H9 (cell line): Measurements from ENCODE around the gene SLC9A7. TPM values are rescaled to one million over a fixed set of nuclear protein-coding genes. Genes with fewer than 3 reads are reported as not detected.

Experiments used
- DNase-seq: peaks from one replicate; pipeline ENCODE4 v3.0.0-alpha.2; 2017
- H2AFZ ChIP-seq: one replicate; pipeline ENCODE4 v1.6.1; 2013; ENCODE audit warnings: mild to moderate bottlenecking, low read length, control low read depth, moderate library complexity
- H2AK5ac ChIP-seq: 2 replicates; pipeline ENCODE4 v1.6.1; 2013; ENCODE audit warnings: low read length, control low read depth, mixed read lengths; ENCODE audit not compliant: insufficient read length
- H2BK120ac ChIP-seq: one replicate; pipeline ENCODE4 v1.6.1; 2013; ENCODE audit warnings: low read depth, mild to moderate bottlenecking, low read length, control low read depth, inconsistent platforms; ENCODE audit not compliant: poor library complexity, severe bottlenecking
- H2BK12ac ChIP-seq: 2 replicates; pipeline ENCODE4 v1.6.1; 2013; ENCODE audit warnings: low read length, control low read depth, mixed read lengths, low read depth; ENCODE audit not compliant: insufficient read length
- H2BK15ac ChIP-seq: 2 replicates; pipeline ENCODE4 v1.6.1; 2013; ENCODE audit warnings: low read depth, low read length, control low read depth
- H2BK20ac ChIP-seq: one replicate; pipeline ENCODE4 v1.6.1; 2013; ENCODE audit warnings: low read depth, mild to moderate bottlenecking, low read length, control low read depth, inconsistent platforms; ENCODE audit not compliant: poor library complexity, severe bottlenecking
- H2BK5ac ChIP-seq: 2 replicates; pipeline ENCODE4 v1.6.1; 2013; ENCODE audit warnings: low read length, control low read depth, mixed read lengths; ENCODE audit not compliant: insufficient read length
- H3K14ac ChIP-seq: 2 replicates; pipeline ENCODE4 v1.6.1; 2013; ENCODE audit warnings: low read length, control low read depth; ENCODE audit not compliant: insufficient read depth
- H3K18ac ChIP-seq: 2 replicates; pipeline ENCODE4 v1.6.1; 2013; ENCODE audit warnings: low read depth, mild to moderate bottlenecking, mixed read lengths, low read length, control low read depth; ENCODE audit not compliant: insufficient read length
- H3K23ac ChIP-seq: 2 replicates; pipeline ENCODE4 v1.6.1; 2013; ENCODE audit warnings: low read length, control low read depth, mixed read lengths, low read depth; ENCODE audit not compliant: insufficient read length
- H3K23me2 ChIP-seq: 2 replicates; pipeline ENCODE4 v1.6.1; 2013; ENCODE audit warnings: low read depth, mild to moderate bottlenecking, mixed read lengths, low read length, control low read depth; ENCODE audit not compliant: insufficient read length, poor library complexity, severe bottlenecking
- H3K27ac ChIP-seq: 2 replicates; pipeline ENCODE4 v1.5.1; 2013; ENCODE audit warnings: low read length, control low read depth, mixed read lengths, low read depth; ENCODE audit not compliant: insufficient read length
- H3K27me3 ChIP-seq: 2 replicates; pipeline ENCODE4 v1.6.1; 2013; ENCODE audit warnings: low read length, control low read depth, inconsistent platforms; ENCODE audit not compliant: insufficient read depth
- H3K4ac ChIP-seq: 2 replicates; pipeline ENCODE4 v1.6.1; 2013; ENCODE audit warnings: low read depth, mild to moderate bottlenecking, control low read depth, inconsistent platforms, low read length, moderate library complexity
- H3K4me1 ChIP-seq: 2 replicates; pipeline ENCODE4 v1.6.1; 2013; ENCODE audit warnings: low read length, control low read depth, inconsistent platforms; ENCODE audit not compliant: insufficient read depth
- H3K4me2 ChIP-seq: 2 replicates; pipeline ENCODE4 v1.6.1; 2013; ENCODE audit warnings: low read length, control low read depth, mixed read lengths; ENCODE audit not compliant: insufficient read length, insufficient read depth
- H3K56ac ChIP-seq: 2 replicates; pipeline ENCODE4 v1.6.1; 2013; ENCODE audit warnings: low read depth, mild to moderate bottlenecking, mixed read lengths, low read length, control low read depth; ENCODE audit not compliant: insufficient read length
- H3K79me1 ChIP-seq: 2 replicates; pipeline ENCODE4 v1.6.1; 2013; ENCODE audit warnings: low read depth, mild to moderate bottlenecking, moderate library complexity, low read length, control low read depth, inconsistent platforms; ENCODE audit not compliant: insufficient read depth, poor library complexity, severe bottlenecking
- H3K79me2 ChIP-seq: 2 replicates; pipeline ENCODE4 v1.6.1; 2013; ENCODE audit warnings: low read length, control low read depth, inconsistent platforms; ENCODE audit not compliant: insufficient read depth
- H3K9ac ChIP-seq: 2 replicates; pipeline ENCODE4 v1.6.1; 2013; ENCODE audit warnings: low read length, control low read depth, mixed read lengths; ENCODE audit not compliant: insufficient read length; ENCODE audit errors: extremely low read depth
- H3K9me3 ChIP-seq: one replicate; pipeline ENCODE4 v1.6.1; 2013; ENCODE audit warnings: low read depth, low read length, inconsistent platforms; ENCODE audit not compliant: control insufficient read depth
- H3T11ph ChIP-seq: one replicate; pipeline ENCODE4 v1.6.1; 2013; ENCODE audit warnings: mild to moderate bottlenecking, low read length, control low read depth, inconsistent platforms
- H4K20me1 ChIP-seq: one replicate; pipeline ENCODE4 v1.6.1; 2013; ENCODE audit not compliant: control insufficient read depth, insufficient read length, insufficient read depth
- H4K5ac ChIP-seq: 2 replicates; pipeline ENCODE4 v1.6.1; 2013; ENCODE audit warnings: low read depth, mild to moderate bottlenecking, mixed read lengths, low read length, control low read depth; ENCODE audit not compliant: insufficient read length
- H4K8ac ChIP-seq: replicated peaks from 2 replicates; pipeline ENCODE4 v1.6.1; 2013; ENCODE audit warnings: low read length, control low read depth, mixed read lengths, low read depth; ENCODE audit not compliant: insufficient read length
- H4K91ac ChIP-seq: 2 replicates; pipeline ENCODE4 v1.6.1; 2013; ENCODE audit warnings: low read depth, mild to moderate bottlenecking, moderate library complexity, mixed read lengths, low read length, control low read depth; ENCODE audit not compliant: insufficient read length
- H3K27ac Mint-ChIP-seq, 3 experiments: 2 replicates in 2 of 3; 3 replicates in 1 of 3; pipeline ENCODE4 v1.8.0; 2020 to 2021; ENCODE audit warnings: mixed read lengths in 3 of 3, mild to moderate bottlenecking in 1 of 3, moderate library complexity in 1 of 3
- H3K27me3 Mint-ChIP-seq: 2 replicates; pipeline ENCODE4 v1.8.0; 2021; ENCODE audit warnings: low read depth, mild to moderate bottlenecking, moderate library complexity, mixed read lengths
- H3K36me3 Mint-ChIP-seq, 3 experiments: 2 replicates in 2 of 3; 3 replicates in 1 of 3; pipeline ENCODE4 v1.8.0; 2020 to 2021; ENCODE audit warnings: low read depth in 3 of 3, mixed read lengths in 3 of 3; ENCODE audit not compliant: insufficient read depth in 1 of 3
- H3K4me1 Mint-ChIP-seq, 2 experiments: 2 replicates each; pipeline ENCODE4 v1.8.0; 2020; ENCODE audit warnings: mixed read lengths in 2 of 2
- H3K4me3 Mint-ChIP-seq, 2 experiments: 2 replicates in 1 of 2; 3 replicates in 1 of 2; pipeline ENCODE4 v1.8.0; 2020 to 2021; ENCODE audit warnings: mild to moderate bottlenecking in 2 of 2, mixed read lengths in 2 of 2, moderate library complexity in 1 of 2
- H3K9me3 Mint-ChIP-seq, 2 experiments: 2 replicates in 1 of 2; 3 replicates in 1 of 2; pipeline ENCODE4 v1.8.0; 2020; ENCODE audit warnings: mild to moderate bottlenecking in 2 of 2, mixed read lengths in 2 of 2, moderate library complexity in 1 of 2
- WGBS: extraction: QIAGEN DNeasy Blood & Tissue Kit; methylation state at CpG from one replicate; pipeline ENCODE4 v1.1.7; 2013; ENCODE audit warnings: missing lambda C conversion rate, low lambda C conversion rate, mixed read lengths; ENCODE audit not compliant: insufficient read length; ENCODE audit errors: extremely low coverage; 5-methylcytosine and 5-hydroxymethylcytosine counted together
- total RNA-seq: library from RNA; stranded (reverse); gene quantifications from 2 replicates; pipeline ENCODE4 v1.2.1, GENCODE V29; 2021
- TF ChIP-seq, protein P1 (sequence below): fragments of 200-600 bp; sonication (generic); conservative IDR thresholded peaks from 3 replicates; pipeline ENCODE4 v1.8.0; 2021; ENCODE audit warnings: antibody characterized with exemption, mild to moderate bottlenecking

The SLC9A7 gene
- total RNA-seq, 1 experiment from 2014 or later: 5.9 TPM

- no peaks in the 10 kb centered on the region for H3K27me3 Mint-ChIP-seq
- H4K91ac ChIP-seq: no peak overlapping the region
- H2BK120ac ChIP-seq: no peak overlapping the region
- no peak overlapping the region for H4K5ac ChIP-seq
- H3K4me1 Mint-ChIP-seq: peaks cover 3 to 19% of the 10 kb centered on the region in 2 experiments
- no peak overlapping the region for H3K14ac ChIP-seq
- no peak overlapping the region for H2BK15ac ChIP-seq
- peaks cover 17% of the 10 kb centered on the region for H3K9me3 ChIP-seq
- H3K4me2 ChIP-seq: no peak overlapping the region
- H3K4me3 Mint-ChIP-seq: no peak overlapping the region
- H2BK12ac ChIP-seq: no peak overlapping the region
- no peak overlapping the region; a peak in 3 of 7 replicates for H3K27ac Mint-ChIP-seq
- no peak overlapping the region for H2BK20ac ChIP-seq
- no peak overlapping the region for H3K23ac ChIP-seq
- no peaks in the 10 kb centered on the region for H3K79me1 ChIP-seq
- no peak overlapping the region for H3K9ac ChIP-seq
- H3K4me1 ChIP-seq: no peaks in the 10 kb centered on the region
- H2AFZ ChIP-seq: no peak overlapping the region
- H3K79me2 ChIP-seq: no peaks in the 10 kb centered on the region
- TF ChIP-seq, protein P1, sequence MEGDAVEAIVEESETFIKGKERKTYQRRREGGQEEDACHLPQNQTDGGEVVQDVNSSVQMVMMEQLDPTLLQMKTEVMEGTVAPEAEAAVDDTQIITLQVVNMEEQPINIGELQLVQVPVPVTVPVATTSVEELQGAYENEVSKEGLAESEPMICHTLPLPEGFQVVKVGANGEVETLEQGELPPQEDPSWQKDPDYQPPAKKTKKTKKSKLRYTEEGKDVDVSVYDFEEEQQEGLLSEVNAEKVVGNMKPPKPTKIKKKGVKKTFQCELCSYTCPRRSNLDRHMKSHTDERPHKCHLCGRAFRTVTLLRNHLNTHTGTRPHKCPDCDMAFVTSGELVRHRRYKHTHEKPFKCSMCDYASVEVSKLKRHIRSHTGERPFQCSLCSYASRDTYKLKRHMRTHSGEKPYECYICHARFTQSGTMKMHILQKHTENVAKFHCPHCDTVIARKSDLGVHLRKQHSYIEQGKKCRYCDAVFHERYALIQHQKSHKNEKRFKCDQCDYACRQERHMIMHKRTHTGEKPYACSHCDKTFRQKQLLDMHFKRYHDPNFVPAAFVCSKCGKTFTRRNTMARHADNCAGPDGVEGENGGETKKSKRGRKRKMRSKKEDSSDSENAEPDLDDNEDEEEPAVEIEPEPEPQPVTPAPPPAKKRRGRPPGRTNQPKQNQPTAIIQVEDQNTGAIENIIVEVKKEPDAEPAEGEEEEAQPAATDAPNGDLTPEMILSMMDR: no peak
- no peaks in the 10 kb centered on the region for H4K20me1 ChIP-seq
- no peak overlapping the region for H3K56ac ChIP-seq
- H2BK5ac ChIP-seq: no peak overlapping the region
- WGBS: no CpG with 5 or more reads among the region's 3 CpGs
- H3K4ac ChIP-seq: no peak overlapping the region
- H3K27me3 ChIP-seq: no peaks in the 10 kb centered on the region; the same call in 1 of the 2 replicates
- H4K8ac ChIP-seq: no peak overlapping the region
- H3K18ac ChIP-seq: no peak overlapping the region
- H3K27ac ChIP-seq: no peak overlapping the region
- H3T11ph ChIP-seq: no peak overlapping the region
- H3K36me3 Mint-ChIP-seq: peaks cover 40 to 46% (median 45%) of the 10 kb centered on the region in 3 experiments
- DNase-seq: no peak
- no peak overlapping the region for H2AK5ac ChIP-seq
- H3K9me3 Mint-ChIP-seq: peaks cover 72 to 77% of the 10 kb centered on the region in 2 experiments
- H3K23me2 ChIP-seq: no peaks in the 10 kb centered on the region
These were observed 137.3 kb downstream of the SLC9A7 start for GRCh38 chrX:46621572-46621971.
